ENCODE results near the gene SYNE2. TPM values are rescaled to one million over a fixed set of nuclear protein-coding genes. Genes with fewer than 3 reads are reported as not detected.

SYNE2 gene
- total RNA-seq, 1 donor from 2014 or later: 186 TPM

DNA sequence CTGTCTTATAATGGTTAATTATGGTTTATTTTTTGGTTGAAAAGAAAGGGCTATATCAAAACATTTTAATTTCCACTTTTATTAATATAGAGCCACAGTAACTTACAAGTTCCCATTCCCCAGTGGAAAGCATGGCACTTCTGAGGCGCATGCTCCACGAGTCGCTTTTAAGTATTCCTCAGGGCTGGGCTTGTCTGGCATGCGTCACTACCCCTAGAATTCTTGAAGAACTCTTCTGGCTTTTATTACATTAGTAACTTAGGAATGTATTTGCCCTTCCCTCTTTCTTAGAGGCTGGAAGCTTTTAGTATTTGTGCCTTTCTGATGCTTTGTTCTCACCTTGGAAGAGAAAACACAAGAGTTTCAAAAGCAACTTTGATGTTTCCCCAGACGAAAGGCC lies 360.3 kb downstream of the SYNE2 start:
- H3K27ac ChIP-seq (replicated peaks): peak overlapping the region; percentile 94
- H3K4me1 ChIP-seq: peaks cover 82% of the 10 kb centered on the region
- no peak for DNase-seq
- intact Hi-C loops (cut with micrococcal nuclease): no loop called here
- no peaks in the 10 kb centered on the region for H3K27me3 ChIP-seq (ENCODE audit: low read depth)
- TF ChIP-seq, protein P1, sequence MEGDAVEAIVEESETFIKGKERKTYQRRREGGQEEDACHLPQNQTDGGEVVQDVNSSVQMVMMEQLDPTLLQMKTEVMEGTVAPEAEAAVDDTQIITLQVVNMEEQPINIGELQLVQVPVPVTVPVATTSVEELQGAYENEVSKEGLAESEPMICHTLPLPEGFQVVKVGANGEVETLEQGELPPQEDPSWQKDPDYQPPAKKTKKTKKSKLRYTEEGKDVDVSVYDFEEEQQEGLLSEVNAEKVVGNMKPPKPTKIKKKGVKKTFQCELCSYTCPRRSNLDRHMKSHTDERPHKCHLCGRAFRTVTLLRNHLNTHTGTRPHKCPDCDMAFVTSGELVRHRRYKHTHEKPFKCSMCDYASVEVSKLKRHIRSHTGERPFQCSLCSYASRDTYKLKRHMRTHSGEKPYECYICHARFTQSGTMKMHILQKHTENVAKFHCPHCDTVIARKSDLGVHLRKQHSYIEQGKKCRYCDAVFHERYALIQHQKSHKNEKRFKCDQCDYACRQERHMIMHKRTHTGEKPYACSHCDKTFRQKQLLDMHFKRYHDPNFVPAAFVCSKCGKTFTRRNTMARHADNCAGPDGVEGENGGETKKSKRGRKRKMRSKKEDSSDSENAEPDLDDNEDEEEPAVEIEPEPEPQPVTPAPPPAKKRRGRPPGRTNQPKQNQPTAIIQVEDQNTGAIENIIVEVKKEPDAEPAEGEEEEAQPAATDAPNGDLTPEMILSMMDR (IDR thresholded peaks at IDR 0.05; ENCODE audit: borderline replicate concordance): no peak
- H3K4me3 ChIP-seq: no peak overlapping the region
- no peaks in the 10 kb centered on the region for H3K9me3 ChIP-seq (replicated peaks)
- peaks cover 86% of the 10 kb centered on the region for H3K36me3 ChIP-seq

- peaks cover 81% of the 10 kb centered on the region for H3K4me1 ChIP-seq
- TF ChIP-seq, protein P1 (IDR thresholded peaks at IDR 0.05; ENCODE audit: borderline replicate concordance): no peak
- no peaks in the 10 kb centered on the region for H3K27me3 ChIP-seq (ENCODE audit: low read depth)
- H3K4me3 ChIP-seq: peak overlapping the region; percentile 68
- intact Hi-C loops (cut with micrococcal nuclease): no loop called here
- peaks cover 89% of the 10 kb centered on the region for H3K36me3 ChIP-seq
- no peaks in the 10 kb centered on the region for H3K9me3 ChIP-seq (replicated peaks)
- DNase-seq: no peak
- H3K27ac ChIP-seq (replicated peaks): peak overlapping the region; percentile 94
These were observed 361.2 kb downstream of the SYNE2 start for GRCh38 chr14:64213853-64214570.

- TF ChIP-seq, protein P1 (IDR thresholded peaks at IDR 0.05; ENCODE audit: borderline replicate concordance): no peak
- peak overlapping the region; percentile 68 for H3K4me3 ChIP-seq
- intact Hi-C loops (cut with micrococcal nuclease): no loop called here
- peaks cover 81% of the 10 kb centered on the region for H3K4me1 ChIP-seq
- peak overlapping the region; percentile 94 for H3K27ac ChIP-seq (replicated peaks)
- no peak for DNase-seq
- no peaks in the 10 kb centered on the region for H3K27me3 ChIP-seq (ENCODE audit: low read depth)
- H3K9me3 ChIP-seq (replicated peaks): no peaks in the 10 kb centered on the region
- H3K36me3 ChIP-seq: peaks cover 92% of the 10 kb centered on the region
These were observed 362.5 kb downstream of the SYNE2 start for GRCh38 chr14:64215274-64215673.

DNA sequence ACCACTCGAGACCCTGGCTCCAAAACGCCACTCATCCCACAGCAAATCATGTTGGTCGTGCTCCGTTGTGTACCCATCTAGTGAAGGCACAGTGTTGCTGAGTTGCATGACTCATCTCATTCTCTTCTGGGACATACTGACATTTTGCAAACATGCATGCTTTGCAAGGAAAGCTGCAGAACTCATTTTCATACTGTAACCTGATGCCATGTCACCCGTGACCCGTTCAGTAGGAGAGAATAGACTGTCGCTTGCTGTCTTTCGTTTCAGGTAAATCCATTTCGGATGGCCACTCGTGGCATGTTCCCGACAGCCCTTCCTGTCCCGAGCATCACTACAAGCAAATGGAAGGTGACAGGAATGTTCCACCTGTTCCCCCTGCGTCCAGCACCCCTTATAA lies 363.2 kb downstream of the SYNE2 start:
- H3K27ac ChIP-seq (replicated peaks): peak overlapping the region; percentile 94
- intact Hi-C loops (cut with micrococcal nuclease): no loop called here
- H3K27me3 ChIP-seq (ENCODE audit: low read depth): no peaks in the 10 kb centered on the region
- peaks cover 92% of the 10 kb centered on the region for H3K36me3 ChIP-seq
- peak overlapping the region; percentile 68 for H3K4me3 ChIP-seq
- H3K4me1 ChIP-seq: peaks cover 81% of the 10 kb centered on the region
- H3K9me3 ChIP-seq (replicated peaks): no peaks in the 10 kb centered on the region
- TF ChIP-seq, protein P1 (IDR thresholded peaks at IDR 0.05; ENCODE audit: borderline replicate concordance): no peak
- no peak for DNase-seq

GRCh38 chr14:64217308-64217707 lies 364.5 kb downstream of the SYNE2 start:
- no peak for DNase-seq
- H3K4me1 ChIP-seq: peaks cover 92% of the 10 kb centered on the region

More at GRCh38 chr14:64217308-64217707, 364.5 kb downstream of the SYNE2 start:
- Histone ChIP-seq H3K36me3 (peaks cover 92% of the 10 kb centered on the region), H3K9me3 (replicated peaks) (no peaks in the 10 kb centered on the region), H3K27me3 (ENCODE audit: low read depth) (no peaks in the 10 kb centered on the region), H3K4me3 (peak overlapping the region; percentile 68), H3K27ac (replicated peaks) (peak overlapping the region; percentile 94)
- intact Hi-C loops (cut with micrococcal nuclease): no loop called here
- TF ChIP-seq, protein P1 (IDR thresholded peaks at IDR 0.05; ENCODE audit: borderline replicate concordance): no peak
